Stomach smooth muscle (tissue), 2 donors: ENCODE measurements around the gene INVS.

Source experiments
- H3K27ac ChIP-seq: one replicate; pipeline ENCODE4 v1.7.0; 2013; ENCODE audit warnings: mild to moderate bottlenecking, low read length, inconsistent platforms
- H3K27me3 ChIP-seq, 2 donors: one replicate each; pipeline ENCODE4 v1.7.0; 2013; ENCODE audit warnings: low read length in 2 of 2; ENCODE audit not compliant: insufficient read depth in 2 of 2, control insufficient read depth in 1 of 2
- H3K36me3 ChIP-seq, 2 donors: one replicate each; pipeline ENCODE4 v1.7.0; 2013; ENCODE audit warnings: low read length in 2 of 2; ENCODE audit not compliant: control insufficient read depth in 2 of 2, insufficient read depth in 2 of 2
- H3K4me1 ChIP-seq: one replicate; pipeline ENCODE4 v1.7.0; 2013; ENCODE audit warnings: low read length; ENCODE audit not compliant: control insufficient read depth, insufficient read depth
- H3K4me3 ChIP-seq, 2 donors: one replicate each; pipeline ENCODE4 v1.7.0; 2013; ENCODE audit warnings: low read length in 2 of 2
- H3K9ac ChIP-seq, 2 donors: one replicate each; pipeline ENCODE4 v1.7.0; 2013; ENCODE audit warnings: low read length in 2 of 2, mild to moderate bottlenecking in 1 of 2
- H3K9me3 ChIP-seq, 2 donors: one replicate each; pipeline ENCODE4 v1.7.0; 2013; ENCODE audit warnings: low read length in 2 of 2; ENCODE audit not compliant: control insufficient read depth in 2 of 2
- donor health status: healthy.
- donor health status: Pancreatic carcinoma.

The INVS gene

GRCh38 chr9:100196828-100197227, 97.8 kb downstream of the INVS start:
- no peak overlapping the region for H3K9ac ChIP-seq
- H3K27ac ChIP-seq: no peak overlapping the region
- H3K4me1 ChIP-seq: no peaks in the 10 kb centered on the region
- H3K27me3 ChIP-seq: no peaks in the 10 kb centered on the region
- H3K4me3 ChIP-seq: no peak overlapping the region
- H3K9me3 ChIP-seq: peaks cover 2% of the 10 kb centered on the region in 2 donors
- peaks cover 2 to 3% of the 10 kb centered on the region in 2 donors for H3K36me3 ChIP-seq

- no peaks in the 10 kb centered on the region for H3K4me1 ChIP-seq
- no peaks in the 10 kb centered on the region for H3K27me3 ChIP-seq
- H3K36me3 ChIP-seq: peaks cover 2 to 3% of the 10 kb centered on the region in 2 donors
- H3K4me3 ChIP-seq: no peak overlapping the region
- H3K27ac ChIP-seq: no peak overlapping the region
- H3K9ac ChIP-seq: no peak overlapping the region
- H3K9me3 ChIP-seq: no peaks in the 10 kb centered on the region
These were observed 98.5 kb downstream of the INVS start for GRCh38 chr9:100197553-100197952.

GRCh38 chr9:100202806-100203205, 103.8 kb downstream of the INVS start:
- no peaks in the 10 kb centered on the region for H3K4me1 ChIP-seq
- H3K36me3 ChIP-seq: no peaks in the 10 kb centered on the region
- H3K9ac ChIP-seq: no peak overlapping the region
- no peak overlapping the region for H3K27ac ChIP-seq
- no peaks in the 10 kb centered on the region for H3K27me3 ChIP-seq
- no peak overlapping the region for H3K4me3 ChIP-seq
- H3K9me3 ChIP-seq: no peaks in the 10 kb centered on the region

GRCh38 chr9:100204796-100205195, 105.8 kb downstream of the INVS start:
- H3K4me3 ChIP-seq: no peak overlapping the region
- H3K27ac ChIP-seq: no peak overlapping the region
- H3K36me3 ChIP-seq: no peaks in the 10 kb centered on the region
- H3K9ac ChIP-seq: no peak overlapping the region
- H3K4me1 ChIP-seq: no peaks in the 10 kb centered on the region
- no peaks in the 10 kb centered on the region for H3K9me3 ChIP-seq
- H3K27me3 ChIP-seq: no peaks in the 10 kb centered on the region

- no peaks in the 10 kb centered on the region for H3K4me1 ChIP-seq
- no peaks in the 10 kb centered on the region for H3K9me3 ChIP-seq
- H3K27me3 ChIP-seq: no peaks in the 10 kb centered on the region
- H3K27ac ChIP-seq: no peak overlapping the region
- no peak overlapping the region for H3K4me3 ChIP-seq
- H3K36me3 ChIP-seq: no peaks in the 10 kb centered on the region
- H3K9ac ChIP-seq: no peak overlapping the region
These were observed 107.9 kb downstream of the INVS start for GRCh38 chr9:100206899-100207298.

GRCh38 chr9:100208673-100209072, 109.6 kb downstream of the INVS start:
- Histone ChIP-seq H3K36me3 (no peaks in the 10 kb centered on the region), H3K27me3 (no peaks in the 10 kb centered on the region), H3K27ac (no peak overlapping the region), H3K9me3 (no peaks in the 10 kb centered on the region), H3K9ac (no peak overlapping the region), H3K4me1 (no peaks in the 10 kb centered on the region), H3K4me3 (no peak overlapping the region)

- no peak overlapping the region for H3K27ac ChIP-seq
- no peak overlapping the region for H3K9ac ChIP-seq
These were observed 112.4 kb downstream of the INVS start for GRCh38 chr9:100211476-100211875.

GRCh38 chr9:100213730-100214477, 114.9 kb downstream of the INVS start:
- H3K4me3 ChIP-seq: no peak overlapping the region
- peaks cover 0 to 7% of the 10 kb centered on the region in 2 donors for H3K36me3 ChIP-seq
- H3K9ac ChIP-seq: no peak overlapping the region
- no peak overlapping the region for H3K27ac ChIP-seq
- H3K9me3 ChIP-seq: no peaks in the 10 kb centered on the region
- H3K4me1 ChIP-seq: no peaks in the 10 kb centered on the region
- H3K27me3 ChIP-seq: no peaks in the 10 kb centered on the region

More at GRCh38 chr9:100211476-100211875, 112.4 kb downstream of the INVS start:
- no peaks in the 10 kb centered on the region for H3K9me3 ChIP-seq
- H3K4me1 ChIP-seq: no peaks in the 10 kb centered on the region
- H3K4me3 ChIP-seq: no peak overlapping the region
- H3K36me3 ChIP-seq: peaks cover 0 to 3% of the 10 kb centered on the region in 2 donors
- H3K27me3 ChIP-seq: no peaks in the 10 kb centered on the region

GRCh38 chr9:100216178-100216787, 117.2 kb downstream of the INVS start:
- H3K27me3 ChIP-seq: no peaks in the 10 kb centered on the region
- H3K27ac ChIP-seq: no peak overlapping the region
- no peak overlapping the region for H3K4me3 ChIP-seq
- no peaks in the 10 kb centered on the region for H3K9me3 ChIP-seq
- H3K36me3 ChIP-seq: peaks cover 0 to 7% of the 10 kb centered on the region in 2 donors
- no peak overlapping the region for H3K9ac ChIP-seq
- no peaks in the 10 kb centered on the region for H3K4me1 ChIP-seq

GRCh38 chr9:100217536-100217935, 118.5 kb downstream of the INVS start:
- no peaks in the 10 kb centered on the region for H3K27me3 ChIP-seq

GRCh38 chr9:100219347-100219746, 120.3 kb downstream of the INVS start:
- H3K9me3 ChIP-seq: no peaks in the 10 kb centered on the region
- H3K27me3 ChIP-seq: no peaks in the 10 kb centered on the region
- H3K4me1 ChIP-seq: no peaks in the 10 kb centered on the region
- H3K9ac ChIP-seq: no peak overlapping the region
- H3K36me3 ChIP-seq: peaks cover 0 to 7% of the 10 kb centered on the region in 2 donors
- H3K27ac ChIP-seq: no peak overlapping the region
- H3K4me3 ChIP-seq: no peak overlapping the region

More at GRCh38 chr9:100217536-100217935, 118.5 kb downstream of the INVS start:
- no peak overlapping the region for H3K4me3 ChIP-seq
- peaks cover 0 to 7% of the 10 kb centered on the region in 2 donors for H3K36me3 ChIP-seq
- no peak overlapping the region for H3K27ac ChIP-seq
- no peaks in the 10 kb centered on the region for H3K9me3 ChIP-seq
- no peaks in the 10 kb centered on the region for H3K4me1 ChIP-seq
- H3K9ac ChIP-seq: no peak overlapping the region
